GM21737 (cell line): Measurements from ENCODE around the gene EIF4EBP3.
"Not testable (repeated sequence)": the region's sequence is repeated elsewhere in the genome, so short reads cannot be mapped to it uniquely, and the experiment has no call there.

ENCODE experiments used
- ATAC-seq: cut with Tn5 transposase; IDR thresholded peaks from one replicate; pipeline ENCODE4 v1.9.1; 2021; ENCODE audit warnings: mild to moderate bottlenecking, moderate library complexity; ENCODE audit not compliant: unreplicated experiment

The EIF4EBP3 gene

GRCh38 chr5:140575309-140575708 lies 27.8 kb downstream of the EIF4EBP3 start:
- no peak for ATAC-seq

GRCh38 chr5:140576776-140577201 lies 29.3 kb downstream of the EIF4EBP3 start:
- no peak for ATAC-seq

GRCh38 chr5:140579188-140579747 lies 31.8 kb downstream of the EIF4EBP3 start:
- not testable (repeated sequence) for ATAC-seq

DNA sequence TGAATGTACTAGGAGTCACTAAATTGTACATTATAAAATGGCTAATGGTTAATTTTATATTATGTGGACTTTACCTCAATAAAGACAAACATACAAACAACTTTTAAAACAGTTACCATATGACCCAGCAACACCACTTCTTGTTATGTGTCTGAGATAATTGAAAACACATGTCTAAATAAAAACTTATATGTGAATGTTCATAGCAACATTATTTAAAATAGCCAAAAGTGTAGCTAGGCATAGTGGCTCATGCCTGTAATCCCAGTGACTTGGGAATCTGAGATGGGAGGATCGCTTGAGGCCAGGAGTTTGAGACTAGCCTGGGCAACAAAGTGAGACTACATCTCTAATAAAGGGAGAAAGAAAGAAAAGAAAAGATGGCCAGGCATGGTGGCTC lies 40.0 kb downstream of the EIF4EBP3 start:
- no peak for ATAC-seq

DNA sequence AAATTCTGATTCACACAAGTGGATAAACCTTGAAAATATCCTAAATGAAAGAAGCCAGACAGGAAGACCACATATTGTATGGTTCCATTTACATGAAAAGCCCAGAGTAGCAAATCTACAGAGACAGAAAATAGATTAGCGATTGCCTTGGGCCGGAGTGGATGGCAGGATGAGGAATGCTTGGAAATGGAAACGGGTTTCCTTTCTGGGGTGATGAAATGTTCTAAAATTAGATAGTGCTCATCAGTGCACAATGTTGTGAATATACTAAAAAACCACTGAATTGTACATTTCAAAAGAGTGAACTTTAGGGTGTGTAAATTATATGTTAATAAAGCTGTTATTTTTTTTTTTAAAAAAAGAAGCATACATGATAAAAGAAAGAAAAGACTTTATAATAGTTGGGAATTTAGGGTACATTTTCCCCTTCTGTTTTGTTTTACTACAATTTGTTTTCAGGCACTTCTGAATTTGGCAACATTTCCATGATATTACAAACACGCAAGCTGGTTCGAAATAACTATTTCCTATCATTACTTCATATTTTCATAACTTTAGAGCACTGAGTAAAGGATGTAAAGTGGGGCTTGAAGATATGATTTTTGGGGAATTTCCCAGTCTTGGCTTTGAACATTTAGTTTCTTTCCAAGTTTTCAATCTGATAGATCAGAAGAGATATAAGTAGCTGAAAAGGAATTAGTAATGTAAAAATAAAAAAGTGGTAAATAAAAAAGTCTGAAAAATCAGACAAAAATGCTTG lies 41.0 kb downstream of the EIF4EBP3 start:
- ATAC-seq: no peak

DNA sequence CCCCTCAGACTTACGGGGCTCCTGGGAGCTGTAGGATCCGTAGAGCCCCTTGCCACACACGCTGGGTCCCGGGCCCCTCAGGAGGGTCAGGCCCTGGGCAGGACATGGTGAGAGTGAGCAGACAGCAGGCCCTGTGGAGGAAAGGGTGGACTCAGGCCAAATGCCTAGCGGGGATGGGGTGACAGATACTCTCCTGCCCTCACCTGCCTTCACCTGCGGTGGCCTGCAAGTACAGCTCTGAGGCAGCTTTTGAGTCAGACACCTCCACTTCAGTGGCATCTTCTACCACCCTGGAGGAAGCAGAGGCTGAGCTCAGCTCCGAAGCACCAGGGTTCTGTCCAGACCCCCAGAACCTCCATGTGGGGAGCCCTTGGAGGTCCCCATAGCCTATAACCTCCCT lies 43.4 kb downstream of the EIF4EBP3 start:
- ATAC-seq: no peak

GRCh38 chr5:140591747-140592372 lies 44.4 kb downstream of the EIF4EBP3 start:
- no peak for ATAC-seq

GRCh38 chr5:140593070-140593469 lies 45.6 kb downstream of the EIF4EBP3 start:
- ATAC-seq: not testable (repeated sequence)

DNA sequence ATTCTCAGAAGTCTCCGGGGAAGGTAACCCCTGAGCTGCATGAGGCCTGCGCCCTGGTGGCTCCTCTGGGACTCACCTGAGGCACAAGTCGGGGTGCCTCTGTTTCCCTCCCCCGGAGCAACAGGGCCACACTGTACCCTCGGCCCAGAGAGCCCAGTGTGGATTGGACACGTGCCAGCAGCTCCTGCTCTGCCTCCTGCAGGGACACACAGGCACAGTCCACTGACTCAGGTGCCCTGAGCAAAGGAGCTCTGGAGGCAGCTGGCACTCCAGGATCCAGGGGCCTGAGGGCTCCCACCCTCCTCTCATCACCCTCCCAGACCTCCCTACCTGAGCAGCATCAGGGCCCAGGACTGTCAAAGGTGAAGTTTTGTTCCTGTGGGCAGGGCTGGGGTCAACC lies 46.7 kb downstream of the EIF4EBP3 start:
- ATAC-seq: no peak

GRCh38 chr5:140595538-140596300 lies 48.3 kb downstream of the EIF4EBP3 start:
- no peak for ATAC-seq

- ATAC-seq: no peak
Observed at GRCh38 chr5:140596321-140596741, 48.9 kb downstream of the EIF4EBP3 start.

- no peak for ATAC-seq
Observed at GRCh38 chr5:140598836-140599235, 51.4 kb downstream of the EIF4EBP3 start.
